ENCODE measurements around the gene FMOD.

GRCh38 chr1:203373991-203374390 lies 23.1 kb upstream of the FMOD start:
- TF ChIP-seq CTCF (IDR thresholded peaks at IDR 0.05; ENCODE audit: insufficient read depth, low read length, poor library complexity, severe bottlenecking): no peak
- no peak for TF ChIP-seq EZH2phosphoT487 (conservative IDR thresholded peaks at IDR 0.05; ENCODE audit: low read length)
